Measurements from ENCODE around the gene PAH. TPM values are rescaled to one million over a fixed set of nuclear protein-coding genes. Genes with fewer than 3 reads are reported as not detected.

PAH gene
- total RNA-seq, 1 donor from 2014 or later = not detected

GRCh38 chr12:102911320-102911719 lies 5.7 kb downstream of the PAH start:
- intact Hi-C loops (cut with DNase I) = no loop called here
- TF ChIP-seq POLR2A (IDR thresholded peaks at IDR 0.05) (no peak), POLR2AphosphoS5 (IDR thresholded peaks at IDR 0.05; ENCODE audit: insufficient read depth in 1 of 2, low read depth in 1 of 2) (no peak), CTCF (IDR thresholded peaks at IDR 0.05) (no peak)
- Histone ChIP-seq H3K27me3 (no peaks in the 10 kb centered on the region), H3K9me3 (no peaks in the 10 kb centered on the region), H3K36me3 (no peaks in the 10 kb centered on the region), H3K4me1 (no peaks in the 10 kb centered on the region), H3K27ac (no peak overlapping the region), H3K4me3 (no peak overlapping the region)
- DNase-seq (ENCODE audit: extremely low spot score in 2 of 2) = no peak

- Histone ChIP-seq H3K4me1 (no peaks in the 10 kb centered on the region), H3K27me3 (no peaks in the 10 kb centered on the region), H3K27ac (no peak overlapping the region), H3K9me3 (no peaks in the 10 kb centered on the region), H3K4me3 (no peak overlapping the region), H3K36me3 (no peaks in the 10 kb centered on the region)
- intact Hi-C loops (cut with DNase I) = no loop called here
- TF ChIP-seq CTCF (IDR thresholded peaks at IDR 0.05) (no peak), POLR2AphosphoS5 (IDR thresholded peaks at IDR 0.05; ENCODE audit: insufficient read depth in 1 of 2, low read depth in 1 of 2) (no peak), POLR2A (IDR thresholded peaks at IDR 0.05) (no peak)
- DNase-seq (ENCODE audit: extremely low spot score in 2 of 2) = no peak
Measured at GRCh38 chr12:102910792-102911191, 6.3 kb downstream of the PAH start.

- no peak overlapping the region for H3K4me3 ChIP-seq
- no peaks in the 10 kb centered on the region for H3K4me1 ChIP-seq
- no peaks in the 10 kb centered on the region for H3K9me3 ChIP-seq
- TF ChIP-seq POLR2AphosphoS5 (IDR thresholded peaks at IDR 0.05; ENCODE audit: insufficient read depth in 1 of 2, low read depth in 1 of 2) (no peak), POLR2A (IDR thresholded peaks at IDR 0.05) (no peak), CTCF (IDR thresholded peaks at IDR 0.05) (no peak)
- DNase-seq (ENCODE audit: extremely low spot score in 2 of 2) = no peak
- no peaks in the 10 kb centered on the region for H3K27me3 ChIP-seq
- no peaks in the 10 kb centered on the region for H3K36me3 ChIP-seq
- H3K27ac ChIP-seq = no peak overlapping the region
- intact Hi-C loops (cut with DNase I) = no loop called here
Measured at GRCh38 chr12:102910137-102910536, 6.9 kb downstream of the PAH start.

GRCh38 chr12:102907918-102908317 lies 9.1 kb downstream of the PAH start:
- Histone ChIP-seq H3K36me3 (no peaks in the 10 kb centered on the region), H3K4me3 (no peak overlapping the region), H3K4me1 (no peaks in the 10 kb centered on the region), H3K9me3 (no peaks in the 10 kb centered on the region), H3K27me3 (no peaks in the 10 kb centered on the region), H3K27ac (no peak overlapping the region)
- intact Hi-C loops (cut with DNase I) = no loop called here
- DNase-seq (ENCODE audit: extremely low spot score in 2 of 2) = no peak
- TF ChIP-seq CTCF (IDR thresholded peaks at IDR 0.05) (no peak), POLR2AphosphoS5 (IDR thresholded peaks at IDR 0.05; ENCODE audit: insufficient read depth in 1 of 2, low read depth in 1 of 2) (no peak), POLR2A (IDR thresholded peaks at IDR 0.05) (no peak)

- Histone ChIP-seq H3K27me3 (no peaks in the 10 kb centered on the region), H3K9me3 (no peaks in the 10 kb centered on the region), H3K4me1 (no peaks in the 10 kb centered on the region), H3K36me3 (no peaks in the 10 kb centered on the region), H3K27ac (no peak overlapping the region), H3K4me3 (no peak overlapping the region)
- no peak for DNase-seq (ENCODE audit: extremely low spot score in 2 of 2)
- TF ChIP-seq CTCF (IDR thresholded peaks at IDR 0.05) = no peak
- no peak for TF ChIP-seq POLR2AphosphoS5 (IDR thresholded peaks at IDR 0.05; ENCODE audit: insufficient read depth in 1 of 2, low read depth in 1 of 2)
- no peak for TF ChIP-seq POLR2A (IDR thresholded peaks at IDR 0.05)
- intact Hi-C loops (cut with DNase I) = no loop called here
Measured at GRCh38 chr12:102905229-102905628, 11.8 kb downstream of the PAH start.
